Measurements from ENCODE around the gene NPSR1. TPM values are rescaled to one million over a fixed set of nuclear protein-coding genes. Genes with fewer than 3 reads are reported as not detected.

NPSR1 gene
- total and polyA plus RNA-seq, 2 donors, result 0.58 TPM; not detected in 1

DNA sequence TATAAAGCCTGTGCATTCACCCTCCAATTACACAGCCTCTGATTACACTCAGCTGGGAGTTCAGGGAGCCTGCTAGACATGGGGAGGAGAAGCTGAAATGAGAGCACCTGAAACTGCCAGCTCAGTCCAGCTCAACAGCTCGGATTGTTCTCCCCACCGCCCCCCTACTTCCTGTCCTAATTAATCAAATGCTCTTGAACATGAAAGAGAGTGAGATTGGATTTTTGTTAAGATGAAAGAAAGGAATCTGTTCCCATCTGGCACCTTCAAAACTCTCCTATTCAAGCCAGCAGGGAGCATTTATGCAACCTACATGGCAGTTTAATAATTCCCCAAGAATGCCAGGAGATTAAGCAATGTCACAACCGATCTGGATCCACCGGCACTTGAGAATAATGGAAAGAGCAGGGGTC is 98.0 kb downstream of the NPSR1 start:
- 25% methylated on average over 4 of the region's 4 CpGs for WGBS
- no peak overlapping the region for H3K27ac ChIP-seq (ENCODE audit: low read depth)
- no peaks in the 10 kb centered on the region for H3K36me3 ChIP-seq (ENCODE audit: insufficient read depth)
- H3K4me1 ChIP-seq (ENCODE audit: insufficient read depth), result no peaks in the 10 kb centered on the region
- no peak for DNase-seq (ENCODE audit: extremely low spot score)
- H3K4me3 ChIP-seq (ENCODE audit: low read depth, low read length), result no peak overlapping the region

DNA sequence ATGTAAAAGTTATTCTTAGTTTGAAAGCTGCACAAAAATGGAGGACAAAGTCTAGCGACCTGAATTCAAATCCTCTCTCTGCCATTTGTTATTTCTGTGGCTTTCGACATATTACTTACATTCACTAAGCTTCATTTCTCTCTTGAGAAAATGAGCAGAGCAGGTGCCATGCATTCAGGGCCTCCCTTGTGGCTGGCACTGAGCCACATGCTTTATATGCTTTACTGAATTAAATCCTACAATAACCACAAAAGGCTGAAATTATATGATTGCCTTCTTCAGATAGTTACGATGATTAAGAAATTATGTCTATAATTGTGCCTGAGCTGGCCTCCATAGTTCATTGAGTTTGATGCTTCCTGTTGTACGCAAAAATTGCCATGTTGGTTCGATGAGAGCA is 98.7 kb downstream of the NPSR1 start:
- no peak for DNase-seq (ENCODE audit: extremely low spot score)
- 88% methylated on average over 5 of the region's 5 CpGs for WGBS
- H3K27ac ChIP-seq (ENCODE audit: low read depth), result no peak overlapping the region

DNA sequence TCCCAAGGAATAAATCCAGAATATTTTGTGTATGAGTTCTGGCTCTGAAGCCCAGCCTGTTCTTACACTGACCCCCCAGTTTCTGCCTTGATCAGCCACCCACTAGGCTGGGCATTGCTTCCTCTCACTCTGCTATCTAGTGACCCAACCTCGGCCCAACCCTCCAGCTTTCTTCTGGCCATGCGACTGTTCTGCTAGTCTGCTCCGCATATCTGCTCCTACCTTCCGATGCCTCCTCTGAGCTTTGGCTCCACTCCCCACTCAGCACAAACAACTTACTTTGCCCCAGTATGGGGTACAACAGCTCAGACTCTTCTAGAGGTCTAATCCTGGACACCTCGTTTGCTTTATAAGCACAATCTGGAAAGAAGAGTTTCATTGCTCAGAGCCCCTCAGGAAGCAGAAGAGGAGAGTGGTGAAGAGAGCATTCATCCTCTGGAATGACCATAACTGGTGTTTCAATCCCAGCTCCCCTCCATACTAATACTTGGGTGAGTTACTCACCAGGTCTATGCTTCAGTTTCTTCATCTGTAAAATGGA is 99.6 kb downstream of the NPSR1 start:
- Histone ChIP-seq H3K36me3 (ENCODE audit: insufficient read depth) (no peaks in the 10 kb centered on the region), H3K4me3 (ENCODE audit: low read depth, low read length) (no peak overlapping the region), H3K27ac (ENCODE audit: low read depth) (no peak overlapping the region), H3K4me1 (ENCODE audit: insufficient read depth) (no peaks in the 10 kb centered on the region)
- no peak for DNase-seq (ENCODE audit: extremely low spot score)
- WGBS, result 81% methylated on average over 5 of the region's 5 CpGs

More for the DNA sequence above, 98.7 kb downstream of the NPSR1 start:
- Histone ChIP-seq H3K4me1 (ENCODE audit: insufficient read depth) (no peaks in the 10 kb centered on the region), H3K4me3 (ENCODE audit: low read depth, low read length) (no peak overlapping the region), H3K36me3 (ENCODE audit: insufficient read depth) (no peaks in the 10 kb centered on the region)

DNA sequence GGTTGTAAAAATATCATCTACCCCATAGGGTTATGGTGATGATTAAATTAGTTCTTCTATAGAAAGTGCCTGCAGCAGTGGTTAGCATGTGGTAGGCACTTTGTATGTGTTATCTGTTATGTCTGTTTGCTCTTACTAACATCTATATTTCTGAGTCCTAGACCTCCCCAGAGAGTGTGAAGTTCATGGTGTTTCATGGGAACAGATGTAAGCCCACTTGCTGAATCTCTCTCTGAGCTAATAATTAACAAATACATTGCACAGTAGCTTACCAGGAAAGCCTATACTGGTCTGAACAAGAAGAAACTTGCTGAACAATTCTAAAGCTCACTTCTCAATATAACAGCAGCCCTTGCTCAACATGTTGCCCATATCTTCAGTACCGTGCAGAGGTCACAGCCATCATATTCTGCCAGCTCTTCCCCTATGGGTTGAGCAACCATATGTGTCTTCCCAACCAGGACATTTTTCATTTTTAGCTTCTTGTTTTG is 100.1 kb downstream of the NPSR1 start:
- Histone ChIP-seq H3K36me3 (ENCODE audit: insufficient read depth) (no peaks in the 10 kb centered on the region), H3K4me3 (ENCODE audit: low read depth, low read length) (no peak overlapping the region), H3K27ac (ENCODE audit: low read depth) (no peak overlapping the region), H3K4me1 (ENCODE audit: insufficient read depth) (no peaks in the 10 kb centered on the region)
- no peak for DNase-seq (ENCODE audit: extremely low spot score)
- 69% methylated on average over 1 of the region's 1 CpG for WGBS

DNA sequence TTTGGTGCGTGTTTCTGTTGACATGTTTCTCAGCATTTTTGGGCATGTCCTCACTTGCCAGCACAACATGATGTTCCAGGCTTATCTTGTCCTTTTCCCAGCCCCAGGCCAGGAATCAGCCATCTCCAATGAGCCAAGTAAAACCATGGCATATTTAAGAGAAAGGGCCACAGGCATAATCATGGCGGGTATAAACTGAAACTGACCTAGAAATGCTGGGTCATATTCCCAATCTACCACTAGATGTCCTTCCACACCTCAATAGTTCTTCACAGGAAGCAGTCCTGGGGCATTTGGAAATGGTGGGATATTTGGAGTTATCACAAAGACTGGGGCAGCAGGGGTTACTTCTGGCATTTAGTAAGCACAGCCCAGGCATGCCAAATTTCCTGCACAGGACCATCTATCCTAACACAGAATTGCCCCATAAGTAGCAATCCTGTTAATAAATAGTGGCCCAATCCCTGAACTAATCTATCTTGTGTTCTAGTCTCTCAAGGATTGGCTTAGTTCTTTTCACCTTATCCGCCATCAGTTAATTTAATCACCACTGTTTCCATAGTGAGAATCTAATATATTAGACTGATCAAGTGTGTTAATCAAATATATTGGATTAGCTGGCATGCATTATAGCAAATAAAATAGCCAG is 101.6 kb downstream of the NPSR1 start:
- no peak overlapping the region for H3K4me3 ChIP-seq (ENCODE audit: low read depth, low read length)
- no peaks in the 10 kb centered on the region for H3K4me1 ChIP-seq (ENCODE audit: insufficient read depth)
- 77% methylated on average over 3 of the region's 3 CpGs for WGBS
- DNase-seq (ENCODE audit: extremely low spot score), result no peak
- no peak overlapping the region for H3K27ac ChIP-seq (ENCODE audit: low read depth)
- H3K36me3 ChIP-seq (ENCODE audit: insufficient read depth), result no peaks in the 10 kb centered on the region

DNA sequence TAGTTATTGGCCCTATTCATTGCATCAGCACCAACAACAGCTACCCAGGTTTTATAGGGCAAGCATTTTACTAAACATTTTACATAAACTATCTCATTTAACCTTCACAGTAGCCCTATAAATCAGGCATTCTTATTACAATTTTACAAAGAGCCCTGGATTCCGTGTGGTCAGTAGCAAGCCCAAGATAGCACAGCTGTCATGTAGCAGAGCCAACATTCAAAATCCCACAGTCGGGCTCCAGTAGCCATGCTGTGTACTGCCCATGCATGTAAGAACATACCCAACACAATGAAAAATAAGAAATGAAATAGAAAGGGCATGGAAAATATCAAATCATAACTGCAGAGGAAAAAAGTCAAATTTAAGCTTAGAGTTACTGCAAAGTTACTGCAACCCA is 102.3 kb downstream of the NPSR1 start:
- DNase-seq (ENCODE audit: extremely low spot score), result no peak
- Histone ChIP-seq H3K27ac (ENCODE audit: low read depth) (no peak overlapping the region), H3K4me3 (ENCODE audit: low read depth, low read length) (no peak overlapping the region), H3K36me3 (ENCODE audit: insufficient read depth) (no peaks in the 10 kb centered on the region), H3K4me1 (ENCODE audit: insufficient read depth) (no peaks in the 10 kb centered on the region)
- WGBS, result 44% methylated on average over 2 of the region's 2 CpGs

DNA sequence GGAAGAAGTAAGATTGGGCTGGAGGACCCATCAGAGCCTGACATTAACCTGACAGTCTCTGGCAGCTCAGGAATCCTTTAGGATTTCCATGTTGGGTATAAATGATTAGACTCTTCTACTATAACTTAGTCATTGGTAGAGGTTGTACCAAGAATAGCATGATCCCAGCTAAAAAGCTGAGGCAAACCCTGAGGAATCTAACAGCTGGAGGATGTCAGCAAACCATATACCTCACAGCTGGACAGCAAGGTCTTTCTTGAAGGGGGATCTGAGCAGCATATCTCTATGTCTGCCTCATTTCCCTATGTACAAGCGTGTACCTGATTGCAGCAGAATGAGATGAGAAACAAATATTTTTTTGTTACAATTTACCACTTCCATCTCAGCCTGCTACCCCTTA is 103.2 kb downstream of the NPSR1 start:
- no peaks in the 10 kb centered on the region for H3K36me3 ChIP-seq (ENCODE audit: insufficient read depth)
- H3K4me1 ChIP-seq (ENCODE audit: insufficient read depth), result no peaks in the 10 kb centered on the region
- WGBS, result 38% methylated on average over 1 of the region's 1 CpG
- DNase-seq (ENCODE audit: extremely low spot score), result no peak
- H3K4me3 ChIP-seq (ENCODE audit: low read depth, low read length), result no peak overlapping the region
- no peak overlapping the region for H3K27ac ChIP-seq (ENCODE audit: low read depth)

DNA sequence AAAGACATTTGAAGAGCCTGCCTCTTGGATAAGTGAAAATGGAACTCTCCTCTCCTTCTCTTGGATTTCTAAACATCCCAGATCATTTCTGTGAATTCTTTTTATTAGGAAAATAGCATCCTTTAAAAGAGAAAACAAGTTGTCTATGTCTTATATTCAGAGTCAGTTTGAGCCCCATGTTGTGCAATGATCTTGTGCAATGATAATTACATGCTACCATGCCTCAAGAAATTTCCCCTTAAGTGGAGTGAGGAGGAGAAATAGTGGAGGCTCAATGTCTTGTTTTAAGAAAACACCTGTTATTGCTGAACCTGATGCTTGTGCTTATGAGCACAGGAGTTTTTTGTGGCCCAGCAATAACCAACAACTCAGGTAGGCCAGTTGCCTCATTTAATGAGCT is 103.6 kb downstream of the NPSR1 start:
- Histone ChIP-seq H3K4me1 (ENCODE audit: insufficient read depth) (no peaks in the 10 kb centered on the region), H3K36me3 (ENCODE audit: insufficient read depth) (no peaks in the 10 kb centered on the region), H3K4me3 (ENCODE audit: low read depth, low read length) (no peak overlapping the region), H3K27ac (ENCODE audit: low read depth) (peak overlapping the region; percentile 5)
- no peak for DNase-seq (ENCODE audit: extremely low spot score)

DNA sequence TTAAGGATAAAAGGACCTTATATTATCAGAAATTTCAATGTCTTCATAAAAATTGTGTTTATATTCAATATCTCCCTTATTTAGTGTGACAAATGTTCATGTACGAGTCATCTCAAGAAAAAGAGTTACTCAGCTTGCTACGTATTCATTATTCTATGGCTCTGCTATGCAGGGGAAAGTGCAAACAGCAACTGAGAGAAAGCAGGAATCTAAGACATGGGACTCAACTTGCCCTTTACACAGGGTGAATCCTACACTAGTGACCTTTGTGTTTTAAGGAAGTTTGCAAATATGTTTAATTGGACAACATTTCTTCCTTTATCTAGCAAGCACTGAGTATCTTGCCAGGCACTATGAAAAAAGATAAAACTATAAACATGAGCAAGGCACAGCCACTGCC is 104.7 kb downstream of the NPSR1 start:
- WGBS, result 37% methylated on average over 2 of the region's 2 CpGs
- Histone ChIP-seq H3K4me1 (ENCODE audit: insufficient read depth) (no peaks in the 10 kb centered on the region), H3K27ac (ENCODE audit: low read depth) (no peak overlapping the region), H3K4me3 (ENCODE audit: low read depth, low read length) (no peak overlapping the region), H3K36me3 (ENCODE audit: insufficient read depth) (no peaks in the 10 kb centered on the region)
- DNase-seq (ENCODE audit: extremely low spot score), result no peak

DNA sequence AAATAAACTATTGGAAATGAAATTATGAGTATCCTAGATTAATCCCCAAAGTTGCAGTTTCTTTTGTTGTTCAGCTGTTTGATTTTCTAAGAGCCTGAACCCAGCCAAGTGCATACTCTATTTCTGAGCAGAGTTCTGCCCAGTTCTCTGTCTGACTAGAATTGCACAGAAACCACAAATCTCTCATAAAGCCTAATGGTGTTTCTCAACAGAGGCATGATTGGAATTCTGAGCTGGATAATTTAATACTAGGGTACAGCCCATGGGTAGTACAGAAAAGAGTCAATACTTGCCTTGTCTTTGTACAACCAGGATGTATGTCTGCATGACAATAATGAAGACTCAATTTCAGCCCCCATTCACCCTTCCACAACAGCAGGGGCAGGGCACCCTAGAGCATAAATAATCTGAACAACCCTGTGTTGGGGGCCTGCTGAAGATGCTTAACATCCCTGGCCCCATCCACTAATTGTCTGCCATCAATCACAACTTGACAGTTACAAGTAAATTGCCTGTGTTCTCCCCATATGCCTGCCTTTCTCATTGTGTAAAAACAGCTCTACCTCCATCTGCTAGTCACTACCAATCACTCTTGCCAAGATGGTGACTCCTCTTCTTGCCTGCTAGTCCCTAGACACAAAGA is 114.4 kb downstream of the NPSR1 start:
- H3K36me3 ChIP-seq (ENCODE audit: insufficient read depth), result no peaks in the 10 kb centered on the region
- no peak overlapping the region for H3K4me3 ChIP-seq (ENCODE audit: low read depth, low read length)
- DNase-seq (ENCODE audit: extremely low spot score), result no peak
- no peak overlapping the region for H3K27ac ChIP-seq (ENCODE audit: low read depth)
- H3K4me1 ChIP-seq (ENCODE audit: insufficient read depth), result no peaks in the 10 kb centered on the region

DNA sequence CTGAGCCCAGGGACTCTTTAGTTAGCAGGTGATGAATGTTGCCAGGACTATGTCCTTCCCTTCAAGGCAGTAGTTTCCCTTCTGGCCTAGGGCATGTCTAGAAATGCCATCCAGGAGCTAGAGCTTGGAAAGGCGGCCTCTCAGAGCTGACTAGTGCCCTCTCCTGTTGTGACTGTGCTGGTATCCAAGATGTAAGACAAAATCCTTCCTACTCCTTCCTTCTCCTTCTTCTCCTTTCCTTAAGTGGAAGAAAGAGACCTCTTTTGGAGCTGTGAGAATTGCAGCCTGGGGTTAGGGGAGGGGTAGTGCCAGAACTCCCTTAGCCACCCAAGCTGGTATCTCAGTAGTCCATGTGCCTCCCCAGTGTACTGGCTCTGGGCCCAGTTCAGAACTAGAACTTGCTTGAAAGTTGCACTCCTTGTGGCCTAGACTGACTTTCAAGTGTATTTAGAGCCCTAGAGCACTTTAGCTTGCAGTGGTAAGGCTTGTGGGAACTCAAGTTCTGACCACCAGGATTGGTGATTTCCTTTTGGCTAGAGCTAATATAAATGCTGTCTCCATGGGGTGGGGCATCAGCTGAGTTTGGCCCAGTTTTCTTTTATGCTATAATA is 118.8 kb downstream of the NPSR1 start:
- no peak for DNase-seq (ENCODE audit: extremely low spot score)
- Histone ChIP-seq H3K36me3 (ENCODE audit: insufficient read depth) (no peaks in the 10 kb centered on the region), H3K4me3 (ENCODE audit: low read depth, low read length) (no peak overlapping the region), H3K27ac (ENCODE audit: low read depth) (no peak overlapping the region), H3K4me1 (ENCODE audit: insufficient read depth) (no peaks in the 10 kb centered on the region)
- 61% methylated on average over 1 of the region's 1 CpG for WGBS

DNA sequence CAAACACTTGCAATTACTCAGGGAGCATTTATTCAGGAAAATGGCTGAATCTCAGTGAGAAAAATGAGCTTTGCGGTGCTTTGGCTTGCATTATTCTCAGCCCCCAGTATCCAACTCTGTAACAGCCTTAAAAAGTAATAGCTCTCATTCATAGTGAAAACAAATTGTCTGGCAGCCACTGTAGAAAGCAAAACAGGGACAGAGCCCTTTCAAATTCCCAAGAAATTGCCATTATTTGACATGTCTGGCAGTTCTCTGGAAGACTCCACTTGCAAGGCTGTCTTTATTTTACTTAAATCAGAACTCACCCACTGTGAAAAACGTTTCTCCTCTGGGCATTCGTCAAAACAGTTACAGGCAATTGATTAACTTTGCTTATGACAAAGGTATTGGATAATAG is 122.5 kb downstream of the NPSR1 start:
- Histone ChIP-seq H3K4me1 (ENCODE audit: insufficient read depth) (no peaks in the 10 kb centered on the region), H3K27ac (ENCODE audit: low read depth) (no peak overlapping the region), H3K36me3 (ENCODE audit: insufficient read depth) (no peaks in the 10 kb centered on the region), H3K4me3 (ENCODE audit: low read depth, low read length) (no peak overlapping the region)
- no peak for DNase-seq (ENCODE audit: extremely low spot score)
- WGBS, result 61% methylated on average over 3 of the region's 3 CpGs

DNA sequence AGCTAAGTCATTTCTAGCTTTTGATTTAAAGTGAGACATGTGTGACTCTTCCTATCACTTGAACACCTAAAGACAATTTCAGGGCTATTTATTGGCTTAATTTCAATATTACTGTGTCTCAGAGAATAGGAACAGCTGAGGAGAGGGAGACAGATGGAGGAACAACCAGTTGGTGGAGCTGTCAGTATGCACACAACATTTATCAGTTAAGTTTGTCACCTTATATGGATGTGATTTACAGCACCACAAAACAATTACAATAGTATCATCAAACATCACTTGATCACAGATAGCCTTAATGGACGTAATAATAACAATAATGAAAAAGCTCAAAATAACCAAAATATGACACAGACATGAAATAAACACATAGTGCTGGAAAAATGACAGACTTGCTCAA is 129.6 kb downstream of the NPSR1 start:
- H3K4me1 ChIP-seq (ENCODE audit: insufficient read depth), result no peaks in the 10 kb centered on the region
- WGBS, result 46% methylated on average over 1 of the region's 1 CpG
- no peak for DNase-seq (ENCODE audit: extremely low spot score)

DNA sequence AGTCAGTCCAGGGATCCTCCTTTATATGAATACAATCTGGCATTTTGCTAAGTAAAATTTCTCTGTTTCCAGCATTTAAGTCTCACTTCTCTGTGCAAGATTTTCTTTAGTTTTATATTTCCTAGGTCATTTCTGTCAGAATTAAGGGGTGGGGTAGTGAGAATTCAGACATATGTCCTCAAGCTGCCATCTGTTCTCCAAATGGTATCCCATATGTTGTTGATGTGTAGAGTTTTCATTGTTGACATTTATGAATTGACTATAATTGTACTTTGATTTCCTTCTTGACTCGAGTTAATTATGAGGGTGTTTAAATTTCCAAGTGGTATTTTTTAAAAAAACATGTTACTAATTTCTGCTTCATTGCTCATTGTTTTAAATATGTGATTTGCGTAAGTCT is 148.8 kb downstream of the NPSR1 start:
- Histone ChIP-seq H3K4me3 (ENCODE audit: low read depth, low read length) (no peak overlapping the region), H3K27ac (ENCODE audit: low read depth) (no peak overlapping the region), H3K36me3 (ENCODE audit: insufficient read depth) (no peaks in the 10 kb centered on the region), H3K4me1 (ENCODE audit: insufficient read depth) (no peaks in the 10 kb centered on the region)
- DNase-seq (ENCODE audit: extremely low spot score), result no peak
- 77% methylated on average over 2 of the region's 2 CpGs for WGBS

More for the DNA sequence above, 129.6 kb downstream of the NPSR1 start:
- no peaks in the 10 kb centered on the region for H3K36me3 ChIP-seq (ENCODE audit: insufficient read depth)
- no peak overlapping the region for H3K27ac ChIP-seq (ENCODE audit: low read depth)
- no peak overlapping the region for H3K4me3 ChIP-seq (ENCODE audit: low read depth, low read length)
